Measurements from ENCODE around the gene USP15. TPM values are rescaled to one million over a fixed set of nuclear protein-coding genes. Genes with fewer than 3 reads are reported as not detected.

USP15 gene
- total and polyA plus RNA-seq, 8 donors: 42.2 to 107 (median 48.4) TPM

- ATAC-seq (no peak), DNase-seq (no peak)
- intact Hi-C loops (cut with DNase I): no loop called here
- H3K4me1 ChIP-seq: no peaks in the 10 kb centered on the region
- TF ChIP-seq CTCF (IDR thresholded peaks at IDR 0.05): no peak
- H3K36me3 ChIP-seq: peaks cover 0 to 41% of the 10 kb centered on the region in 2 donors
- H3K4me3 ChIP-seq: no peak overlapping the region
- H3K27ac ChIP-seq: no peak overlapping the region
- no peaks in the 10 kb centered on the region for H3K27me3 ChIP-seq
- H3K9me3 ChIP-seq: no peaks in the 10 kb centered on the region
These were observed 119.5 kb downstream of the USP15 start for GRCh38 chr12:62379723-62380045.

GRCh38 chr12:62382526-62382925 is 122.3 kb downstream of the USP15 start:
- Histone ChIP-seq H3K27me3 (no peaks in the 10 kb centered on the region), H3K36me3 (peaks cover 0 to 42% of the 10 kb centered on the region in 2 donors), H3K9me3 (no peaks in the 10 kb centered on the region), H3K4me3 (no peak overlapping the region), H3K4me1 (no peaks in the 10 kb centered on the region), H3K27ac (no peak overlapping the region)
- ATAC-seq (no peak), DNase-seq (no peak)
- TF ChIP-seq CTCF (IDR thresholded peaks at IDR 0.05): no peak
- intact Hi-C loops (cut with DNase I): no loop called here

GRCh38 chr12:62396750-62397149 is 136.5 kb downstream of the USP15 start:
- no peaks in the 10 kb centered on the region for H3K9me3 ChIP-seq
- no peak overlapping the region for H3K4me3 ChIP-seq
- H3K27me3 ChIP-seq: no peaks in the 10 kb centered on the region
- peaks cover 0 to 96% of the 10 kb centered on the region in 2 donors for H3K36me3 ChIP-seq
- no peaks in the 10 kb centered on the region for H3K4me1 ChIP-seq
- intact Hi-C loops (cut with DNase I): no loop called here
- DNase-seq (peak in 1 of 4 donors; percentile 9), ATAC-seq (no peak)
- H3K27ac ChIP-seq: no peak overlapping the region
- TF ChIP-seq CTCF (IDR thresholded peaks at IDR 0.05): no peak

GRCh38 chr12:62400135-62400534 is 139.9 kb downstream of the USP15 start:
- H3K36me3 ChIP-seq: peaks cover 0 to 96% of the 10 kb centered on the region in 2 donors
- no peaks in the 10 kb centered on the region for H3K9me3 ChIP-seq

GRCh38 chr12:62401631-62402030 is 141.4 kb downstream of the USP15 start:
- Histone ChIP-seq H3K27ac (no peak overlapping the region), H3K9me3 (no peaks in the 10 kb centered on the region), H3K36me3 (peaks cover 0 to 83% of the 10 kb centered on the region in 2 donors), H3K4me1 (no peaks in the 10 kb centered on the region), H3K4me3 (no peak overlapping the region), H3K27me3 (no peaks in the 10 kb centered on the region)
- ATAC-seq (no peak), DNase-seq (no peak)
- TF ChIP-seq CTCF (IDR thresholded peaks at IDR 0.05): no peak
- intact Hi-C loops (cut with DNase I): no loop called here

More at GRCh38 chr12:62400135-62400534, 139.9 kb downstream of the USP15 start:
- no peak for TF ChIP-seq CTCF (IDR thresholded peaks at IDR 0.05)
- Histone ChIP-seq H3K27ac (no peak overlapping the region), H3K4me3 (no peak overlapping the region), H3K27me3 (no peaks in the 10 kb centered on the region), H3K4me1 (no peaks in the 10 kb centered on the region)
- intact Hi-C loops (cut with DNase I): no loop called here
- ATAC-seq (no peak), DNase-seq (no peak)
